ENCODE data around the gene KIF22.

Gene KIF22

GRCh38 chr16:29844575-29845331, 54.2 kb downstream of the KIF22 start:
- Histone ChIP-seq H3K36me3 (ENCODE audit: insufficient read depth, low read length) (no peaks in the 10 kb centered on the region), H3K9me3 (ENCODE audit: insufficient read depth, low read depth, low read length) (no peaks in the 10 kb centered on the region), H3K27me3 (ENCODE audit: insufficient read depth, low read length) (no peaks in the 10 kb centered on the region), H3K4me1 (ENCODE audit: insufficient read depth, low read length) (peaks cover 5% of the 10 kb centered on the region), H3K4me3 (ENCODE audit: low read length) (no peak overlapping the region), H3K27ac (ENCODE audit: low read depth, low read length) (no peak overlapping the region), H3K9ac (ENCODE audit: low read depth, low read length) (no peak overlapping the region)
- 95% methylated on average over 28 of the region's 28 CpGs for WGBS

DNA sequence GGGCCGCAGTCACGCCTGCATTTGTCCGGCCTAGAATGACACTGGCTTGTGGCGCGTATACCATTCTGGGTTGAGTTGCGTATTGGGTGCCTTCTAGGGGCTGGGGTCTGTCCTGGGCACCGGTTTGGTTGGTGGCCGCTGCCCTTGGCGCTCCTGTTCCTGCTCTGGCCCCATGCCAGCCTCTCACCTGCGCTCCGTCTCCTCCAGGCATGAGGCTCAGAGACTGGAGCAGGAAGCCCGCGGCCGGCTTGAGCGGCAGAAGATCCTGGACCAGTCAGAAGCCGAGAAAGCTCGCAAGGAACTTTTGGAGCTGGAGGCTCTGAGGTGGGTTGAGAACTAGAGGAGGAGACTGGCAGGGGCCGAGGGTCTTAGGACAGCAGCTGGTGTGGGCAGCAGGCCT, 55.1 kb downstream of the KIF22 start:
- WGBS = 94% methylated on average over 18 of the region's 18 CpGs

DNA sequence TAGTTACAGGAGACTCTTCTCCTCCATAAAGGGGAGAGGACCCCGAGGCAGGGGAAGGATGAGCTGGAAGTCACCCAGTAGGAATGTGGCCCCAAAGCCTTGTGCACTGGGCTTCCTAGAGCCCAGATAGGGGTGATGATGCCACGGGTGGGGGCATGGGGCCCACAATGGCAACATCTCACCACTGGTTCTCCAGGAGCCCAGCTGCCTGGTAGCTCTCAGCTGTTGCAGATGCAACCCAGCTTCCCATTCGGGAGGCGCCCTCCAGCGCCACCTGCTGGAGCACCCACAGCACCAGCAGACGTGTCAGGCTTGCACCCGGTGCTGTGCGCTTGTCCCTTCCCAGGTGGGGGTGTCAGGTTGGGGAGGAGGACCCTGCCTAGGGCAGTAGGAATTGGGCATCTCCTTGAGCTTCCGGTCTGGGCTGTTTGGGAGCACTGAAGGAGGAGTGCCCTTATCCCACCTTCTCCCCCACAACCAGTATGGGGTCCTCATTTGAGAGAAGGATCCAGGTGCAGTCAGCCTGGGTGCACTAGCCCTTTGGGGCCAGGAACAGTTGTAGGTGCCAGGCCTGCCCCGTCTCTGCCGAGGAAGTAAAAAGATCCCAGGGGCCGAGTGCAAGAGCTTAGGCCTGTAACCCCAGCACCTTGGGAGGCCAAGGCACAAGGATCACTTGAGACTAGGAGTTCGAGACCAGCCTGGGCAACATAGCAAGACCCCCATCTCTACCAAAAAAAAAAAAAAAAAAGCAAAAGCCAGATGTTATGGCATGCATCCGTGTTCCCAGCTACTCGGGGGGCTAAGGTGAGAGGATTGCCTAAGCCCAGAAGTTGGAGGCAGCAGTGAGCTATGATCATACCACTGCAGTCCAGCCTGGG, 58.1 kb downstream of the KIF22 start:
- H3K27ac ChIP-seq (ENCODE audit: low read depth, low read length) = no peak overlapping the region
- 59% methylated on average over 15 of the region's 15 CpGs for WGBS
- no peaks in the 10 kb centered on the region for H3K36me3 ChIP-seq (ENCODE audit: insufficient read depth, low read length)
- H3K27me3 ChIP-seq (ENCODE audit: insufficient read depth, low read length) = no peaks in the 10 kb centered on the region
- H3K4me3 ChIP-seq (ENCODE audit: low read length) = no peak overlapping the region
- peaks cover 5% of the 10 kb centered on the region for H3K4me1 ChIP-seq (ENCODE audit: insufficient read depth, low read length)
- no peak overlapping the region for H3K9ac ChIP-seq (ENCODE audit: low read depth, low read length)
- no peaks in the 10 kb centered on the region for H3K9me3 ChIP-seq (ENCODE audit: insufficient read depth, low read depth, low read length)

More for the DNA sequence above, 55.1 kb downstream of the KIF22 start:
- Histone ChIP-seq H3K27me3 (ENCODE audit: insufficient read depth, low read length) (no peaks in the 10 kb centered on the region), H3K4me1 (ENCODE audit: insufficient read depth, low read length) (peaks cover 5% of the 10 kb centered on the region), H3K27ac (ENCODE audit: low read depth, low read length) (no peak overlapping the region), H3K36me3 (ENCODE audit: insufficient read depth, low read length) (no peaks in the 10 kb centered on the region), H3K4me3 (ENCODE audit: low read length) (no peak overlapping the region), H3K9me3 (ENCODE audit: insufficient read depth, low read depth, low read length) (no peaks in the 10 kb centered on the region), H3K9ac (ENCODE audit: low read depth, low read length) (no peak overlapping the region)

GRCh38 chr16:29849505-29849904, 59.0 kb downstream of the KIF22 start:
- Histone ChIP-seq H3K4me3 (ENCODE audit: low read length) (no peak overlapping the region), H3K27me3 (ENCODE audit: insufficient read depth, low read length) (no peaks in the 10 kb centered on the region), H3K9ac (ENCODE audit: low read depth, low read length) (peak overlapping the region; percentile 30; the same call in 1 of the 2 replicates), H3K4me1 (ENCODE audit: insufficient read depth, low read length) (peaks cover 5% of the 10 kb centered on the region), H3K9me3 (ENCODE audit: insufficient read depth, low read depth, low read length) (no peaks in the 10 kb centered on the region), H3K36me3 (ENCODE audit: insufficient read depth, low read length) (no peaks in the 10 kb centered on the region), H3K27ac (ENCODE audit: low read depth, low read length) (no peak overlapping the region)
- WGBS = 47% methylated on average over 5 of the region's 5 CpGs

GRCh38 chr16:29850998-29851397, 60.4 kb downstream of the KIF22 start:
- Histone ChIP-seq H3K27ac (ENCODE audit: low read depth, low read length) (no peak overlapping the region), H3K36me3 (ENCODE audit: insufficient read depth, low read length) (no peaks in the 10 kb centered on the region), H3K9me3 (ENCODE audit: insufficient read depth, low read depth, low read length) (no peaks in the 10 kb centered on the region), H3K4me3 (ENCODE audit: low read length) (no peak overlapping the region), H3K27me3 (ENCODE audit: insufficient read depth, low read length) (no peaks in the 10 kb centered on the region), H3K9ac (ENCODE audit: low read depth, low read length) (no peak overlapping the region), H3K4me1 (ENCODE audit: insufficient read depth, low read length) (peaks cover 5% of the 10 kb centered on the region)
- 98% methylated on average over 3 of the region's 3 CpGs for WGBS

GRCh38 chr16:29852654-29853053, 62.1 kb downstream of the KIF22 start:
- H3K9me3 ChIP-seq (ENCODE audit: insufficient read depth, low read depth, low read length) = no peaks in the 10 kb centered on the region
- H3K9ac ChIP-seq (ENCODE audit: low read depth, low read length) = no peak overlapping the region
- peaks cover 5% of the 10 kb centered on the region for H3K4me1 ChIP-seq (ENCODE audit: insufficient read depth, low read length)
- H3K36me3 ChIP-seq (ENCODE audit: insufficient read depth, low read length) = no peaks in the 10 kb centered on the region
- no peak overlapping the region for H3K27ac ChIP-seq (ENCODE audit: low read depth, low read length)
- H3K4me3 ChIP-seq (ENCODE audit: low read length) = no peak overlapping the region
- WGBS = 85% methylated on average over 5 of the region's 7 CpGs
- H3K27me3 ChIP-seq (ENCODE audit: insufficient read depth, low read length) = no peaks in the 10 kb centered on the region

DNA sequence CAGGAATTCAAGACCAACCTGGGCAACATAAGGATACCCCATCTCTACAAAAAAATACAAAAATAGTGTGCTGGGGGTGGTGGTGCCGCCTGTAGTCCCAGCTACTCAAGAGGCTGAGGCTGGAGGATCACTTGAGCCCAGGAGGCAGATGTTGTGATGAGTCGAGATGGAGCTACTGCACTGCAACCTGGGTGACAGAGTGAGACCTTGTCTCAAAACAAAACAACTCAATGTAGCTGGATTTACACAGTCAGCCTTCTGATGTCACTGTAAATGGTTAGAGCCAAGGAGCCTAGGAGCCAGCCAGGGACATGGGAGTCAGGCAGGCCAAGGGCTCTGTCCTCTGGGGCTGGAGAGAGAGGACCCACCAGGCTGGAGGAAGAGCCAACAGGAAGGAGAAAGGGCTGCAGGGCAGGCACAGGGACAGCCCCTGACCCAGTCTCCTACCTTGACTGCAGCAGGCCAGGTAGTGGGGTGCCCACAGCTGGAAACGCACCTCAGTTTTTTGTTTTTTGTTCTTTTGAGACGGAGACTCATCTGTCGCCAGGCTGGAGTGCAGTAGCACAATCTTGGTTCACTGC, 64.1 kb downstream of the KIF22 start:
- Histone ChIP-seq H3K9ac (ENCODE audit: low read depth, low read length) (no peak overlapping the region), H3K27ac (ENCODE audit: low read depth, low read length) (no peak overlapping the region), H3K9me3 (ENCODE audit: insufficient read depth, low read depth, low read length) (no peaks in the 10 kb centered on the region), H3K27me3 (ENCODE audit: insufficient read depth, low read length) (no peaks in the 10 kb centered on the region), H3K4me1 (ENCODE audit: insufficient read depth, low read length) (peaks cover under 1% of the 10 kb centered on the region; the same call in 1 of the 2 replicates), H3K4me3 (ENCODE audit: low read length) (no peak overlapping the region), H3K36me3 (ENCODE audit: insufficient read depth, low read length) (peaks cover 8% of the 10 kb centered on the region)
- WGBS = 87% methylated on average over 5 of the region's 5 CpGs
